Spinal cord (tissue), 10 donors: ENCODE results near the gene RBP5. TPM values are rescaled to one million over a fixed set of nuclear protein-coding genes. Genes with fewer than 3 reads are reported as not detected.
"Not testable (repeated sequence)": the region's sequence is repeated elsewhere in the genome, so short reads cannot be mapped to it uniquely, and the experiment has no call there.

Source experiments
- DNase-seq, 6 donors: peaks; one replicate each; pipeline versions ENCODE4 v3.0.0 to v3.0.0-alpha.2; 2013 to 2015; ENCODE audit warnings: low spot score in 6 of 6, low read depth in 4 of 6
- H3K27ac ChIP-seq: one replicate; pipeline ENCODE4 v1.5.1; 2013; ENCODE audit warnings: low read depth, low read length, control low read depth
- H3K27me3 ChIP-seq: one replicate; pipeline ENCODE4 v1.6.1; 2013; ENCODE audit warnings: low read length; ENCODE audit not compliant: control insufficient read depth, insufficient read depth
- H3K36me3 ChIP-seq: one replicate; pipeline ENCODE4 v1.6.1; 2013; ENCODE audit warnings: low read length; ENCODE audit not compliant: control insufficient read depth, insufficient read depth
- H3K4me1 ChIP-seq: one replicate; pipeline ENCODE4 v1.6.1; 2013; ENCODE audit warnings: low read length; ENCODE audit not compliant: control insufficient read depth, insufficient read depth
- H3K4me3 ChIP-seq: one replicate; pipeline ENCODE4 v1.5.1; 2013; ENCODE audit warnings: low read depth, low read length, control low read depth
- H3K9me3 ChIP-seq: one replicate; pipeline ENCODE4 v1.6.1; 2013; ENCODE audit warnings: low read length; ENCODE audit not compliant: control insufficient read depth, insufficient read depth
- WGBS: methylation state at CpG from one replicate; pipeline ENCODE4 v1.1.5; 2013; ENCODE audit warnings: missing lambda C conversion rate; ENCODE audit not compliant: insufficient coverage; 5-methylcytosine and 5-hydroxymethylcytosine counted together
- polyA plus RNA-seq, 2 donors: library from polyadenylated mRNA; unstranded; fragments of 120-200 nt; gene quantifications; one replicate each; pipeline ENCODE4 v1.2.1, GENCODE V29; 2013; ENCODE audit not compliant: insufficient read length in 2 of 2
- total RNA-seq, 2 donors: library from RNA; depleted of rRNA in 1 of 2; stranded (reverse); fragments of 120-200 nt in 1 of 2; fragments of >200 nt in 1 of 2; gene quantifications; one replicate each; pipeline versions ENCODE4 v1.2.3 to v1.2.4, GENCODE V29; 2013 to 2014
- donor health status: healthy.

The RBP5 gene
- total and polyA plus RNA-seq, 4 donors = 0.20 to 5.1 (median 2.1) TPM

DNA sequence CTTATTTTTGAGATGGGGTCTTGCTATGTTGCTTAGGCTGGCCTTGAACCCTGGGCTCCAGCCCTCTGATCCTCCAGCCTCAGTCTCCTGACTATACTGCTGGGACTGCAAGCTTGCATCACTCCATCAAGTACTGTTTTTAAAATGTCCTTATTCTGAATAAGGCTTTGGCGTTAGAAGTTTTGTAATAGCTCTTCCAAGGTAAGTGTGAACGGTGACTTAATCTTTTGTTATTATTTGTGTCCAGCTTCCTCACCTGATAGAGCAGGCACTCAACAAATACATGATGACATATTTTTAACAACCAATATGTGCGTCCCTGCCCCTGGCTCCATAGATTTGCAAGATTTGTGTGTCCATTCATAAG is 21.1 kb downstream of the RBP5 start:
- DNase-seq = no peak
- Histone ChIP-seq H3K4me1 (peaks cover 15% of the 10 kb centered on the region), H3K27ac (peak overlapping the region; percentile 65), H3K9me3 (no peaks in the 10 kb centered on the region), H3K27me3 (no peaks in the 10 kb centered on the region), H3K4me3 (peak overlapping the region; percentile 42), H3K36me3 (no peaks in the 10 kb centered on the region)
- 75% methylated on average over 1 of the region's 3 CpGs for WGBS

GRCh38 chr12:7107181-7107580 is 21.5 kb downstream of the RBP5 start:
- not testable (repeated sequence) for H3K9me3 ChIP-seq, H3K27ac ChIP-seq, H3K36me3 ChIP-seq, DNase-seq, H3K27me3 ChIP-seq, H3K4me3 ChIP-seq
- 100% methylated on average over 1 of the region's 5 CpGs for WGBS
- H3K4me1 ChIP-seq = peaks cover 15% of the 10 kb centered on the region

GRCh38 chr12:7106082-7106481 is 22.6 kb downstream of the RBP5 start:
- no peaks in the 10 kb centered on the region for H3K36me3 ChIP-seq
- H3K4me1 ChIP-seq = peaks cover 15% of the 10 kb centered on the region
- no peak overlapping the region for H3K4me3 ChIP-seq
- DNase-seq = no peak
- no peak overlapping the region for H3K27ac ChIP-seq
- no peaks in the 10 kb centered on the region for H3K27me3 ChIP-seq
- no CpG with 5 or more reads among the region's 1 CpG for WGBS
- no peaks in the 10 kb centered on the region for H3K9me3 ChIP-seq

DNA sequence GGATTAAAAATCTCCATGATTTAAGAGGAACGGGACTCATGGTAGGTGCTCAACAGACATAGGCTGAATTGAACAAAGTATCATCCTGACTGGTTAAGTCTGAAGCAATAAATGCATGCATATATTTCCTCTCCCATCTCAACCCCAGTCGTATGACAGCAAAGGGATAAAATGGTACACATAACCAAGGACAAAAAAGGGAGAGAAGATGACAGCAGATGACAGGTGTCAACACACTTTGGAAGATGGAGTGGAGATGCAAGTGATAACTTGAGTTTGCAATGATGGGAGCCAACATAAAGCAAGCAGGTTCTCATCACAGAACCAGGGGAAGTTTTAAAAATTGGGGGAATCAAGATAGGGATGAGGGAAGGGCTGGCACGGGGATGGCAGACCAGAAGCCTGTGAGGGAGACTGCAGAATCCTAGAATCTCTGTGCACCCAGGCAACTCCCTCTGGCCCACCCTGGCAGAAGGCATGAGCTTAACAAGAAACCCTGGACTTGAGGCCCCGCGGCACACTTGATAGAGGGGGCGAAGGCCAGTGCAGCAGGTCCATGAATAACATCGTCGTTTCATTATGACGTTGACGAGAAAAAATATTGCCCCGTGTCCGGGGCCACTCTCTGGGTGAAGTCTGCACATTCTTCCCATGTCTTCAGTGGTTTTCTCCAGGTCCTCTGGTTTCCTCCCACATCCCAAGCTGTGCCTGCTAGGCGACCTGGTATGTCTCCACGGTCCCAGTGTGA is 24.7 kb downstream of the RBP5 start:
- Histone ChIP-seq H3K9me3 (no peaks in the 10 kb centered on the region), H3K27me3 (no peaks in the 10 kb centered on the region), H3K27ac (no peak overlapping the region), H3K4me3 (no peak overlapping the region), H3K4me1 (peaks cover 13% of the 10 kb centered on the region), H3K36me3 (no peaks in the 10 kb centered on the region)
- DNase-seq = no peak
- 95% methylated on average over 10 of the region's 14 CpGs for WGBS

- H3K4me1 ChIP-seq = no peaks in the 10 kb centered on the region
- no peaks in the 10 kb centered on the region for H3K9me3 ChIP-seq
- H3K27ac ChIP-seq = no peak overlapping the region
- no peaks in the 10 kb centered on the region for H3K27me3 ChIP-seq
- no peak for DNase-seq
- 87% methylated on average over 3 of the region's 3 CpGs for WGBS
- no peaks in the 10 kb centered on the region for H3K36me3 ChIP-seq
- H3K4me3 ChIP-seq = no peak overlapping the region
Measured at GRCh38 chr12:7102582-7102981, 26.1 kb downstream of the RBP5 start.

GRCh38 chr12:7101694-7102131 is 27.0 kb downstream of the RBP5 start:
- Histone ChIP-seq H3K4me3 (no peak overlapping the region), H3K27me3 (no peaks in the 10 kb centered on the region), H3K27ac (no peak overlapping the region), H3K4me1 (no peaks in the 10 kb centered on the region), H3K36me3 (no peaks in the 10 kb centered on the region), H3K9me3 (no peaks in the 10 kb centered on the region)
- no peak for DNase-seq
- WGBS = 85% methylated on average over 6 of the region's 10 CpGs

DNA sequence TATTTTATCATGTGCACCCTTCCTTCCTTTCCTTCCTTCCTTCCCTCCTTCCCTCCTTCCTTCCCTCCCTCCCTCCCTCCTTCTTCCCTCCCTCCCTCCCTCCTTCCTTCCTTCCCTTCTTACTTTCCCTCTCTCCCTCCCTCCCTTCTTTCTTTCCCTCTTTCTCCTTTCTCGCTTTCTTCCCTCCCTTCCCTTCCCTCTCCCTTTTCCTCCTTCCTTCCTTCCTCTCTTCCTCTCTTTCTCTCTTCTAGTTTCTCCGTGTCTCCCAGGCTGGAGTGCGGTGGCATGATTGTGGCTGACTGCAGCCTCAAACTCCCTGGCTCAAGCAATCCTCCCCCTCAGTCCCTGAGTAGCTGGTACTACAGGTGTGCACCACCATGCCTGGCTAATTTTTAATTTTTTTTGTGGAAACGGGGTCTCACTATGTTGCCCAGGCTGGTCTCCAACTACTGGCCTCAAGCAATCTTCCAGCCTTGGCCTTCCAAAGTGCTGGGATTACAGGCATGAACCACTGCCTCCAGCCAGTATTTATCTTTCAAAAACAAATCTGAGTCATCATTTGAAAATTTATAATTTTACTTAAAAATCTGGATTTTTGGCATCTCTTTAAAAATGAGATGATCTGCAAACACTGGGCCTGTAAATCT is 27.5 kb downstream of the RBP5 start:
- Histone ChIP-seq H3K36me3 (no peaks in the 10 kb centered on the region), H3K4me1 (no peaks in the 10 kb centered on the region), H3K9me3 (no peaks in the 10 kb centered on the region), H3K4me3 (no peak overlapping the region), H3K27me3 (no peaks in the 10 kb centered on the region), H3K27ac (no peak overlapping the region)
- DNase-seq = no peak
- WGBS = 97% methylated on average over 3 of the region's 4 CpGs

DNA sequence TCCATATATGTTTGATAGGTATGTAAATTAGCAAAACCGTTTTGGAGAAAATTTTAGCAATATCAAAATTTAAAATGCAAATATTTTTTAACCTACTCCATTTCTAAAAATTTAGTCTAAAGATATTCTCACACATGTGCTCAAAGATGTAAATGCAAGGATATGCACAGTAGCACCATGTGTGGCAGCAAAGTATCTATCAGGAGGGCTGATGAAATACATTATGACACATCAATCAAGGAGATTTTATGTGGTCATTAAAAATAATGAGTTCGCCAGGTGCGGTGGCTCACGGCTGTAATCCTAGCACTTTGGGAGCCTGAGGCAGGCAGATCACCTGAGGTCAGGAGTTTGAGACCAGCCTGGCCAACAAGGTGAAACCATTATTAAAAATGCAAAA is 28.4 kb downstream of the RBP5 start:
- H3K4me3 ChIP-seq = no peak overlapping the region

DNA sequence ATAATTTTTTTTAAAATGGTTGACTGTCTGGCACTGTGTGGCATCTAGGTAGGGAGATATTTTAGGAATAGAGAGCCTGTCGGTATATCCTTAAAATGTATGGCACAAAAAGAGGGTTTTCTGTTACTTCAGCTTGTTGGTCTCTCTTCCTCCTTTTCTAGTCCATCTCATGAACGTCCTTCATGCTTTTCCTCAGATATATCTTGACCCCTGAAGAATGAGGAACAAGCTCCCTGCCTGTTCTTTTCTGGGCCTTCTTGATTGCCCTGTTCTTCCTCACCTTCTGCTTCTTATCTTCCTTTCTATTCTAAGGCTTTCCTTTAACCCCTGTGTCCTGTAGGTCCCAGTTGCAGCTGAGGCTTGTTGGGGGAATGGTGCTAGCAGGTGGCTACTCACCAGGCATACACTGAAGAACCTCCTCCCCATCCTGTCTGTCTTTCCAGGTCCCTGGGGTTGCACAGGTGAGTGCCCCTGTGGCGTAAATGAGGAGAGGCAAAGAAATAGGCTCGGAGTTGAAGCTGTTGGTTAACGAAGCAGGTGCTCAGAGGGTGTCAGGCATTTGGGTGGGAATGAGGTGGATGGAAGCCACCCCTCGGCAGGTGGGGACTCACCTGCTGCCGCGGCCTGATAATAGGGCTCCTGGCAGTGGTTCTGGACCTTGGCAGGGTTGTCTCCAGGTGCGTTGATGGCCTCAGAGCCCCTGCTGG is 29.2 kb downstream of the RBP5 start:
- no peak for DNase-seq
- Histone ChIP-seq H3K36me3 (no peaks in the 10 kb centered on the region), H3K9me3 (no peaks in the 10 kb centered on the region), H3K27me3 (no peaks in the 10 kb centered on the region), H3K27ac (no peak overlapping the region), H3K4me3 (no peak overlapping the region), H3K4me1 (no peaks in the 10 kb centered on the region)
- WGBS = 86% methylated on average over 9 of the region's 9 CpGs

More for the DNA sequence above, 28.4 kb downstream of the RBP5 start:
- Histone ChIP-seq H3K4me1 (no peaks in the 10 kb centered on the region), H3K27ac (no peak overlapping the region), H3K36me3 (no peaks in the 10 kb centered on the region), H3K27me3 (no peaks in the 10 kb centered on the region), H3K9me3 (no peaks in the 10 kb centered on the region)
- DNase-seq = no peak
- WGBS = 85% methylated on average over 3 of the region's 4 CpGs
